Cerebellar cortex (tissue), 1 donor: ENCODE results near the gene MAN1C1.

ENCODE experiments used
- DNase-seq: peaks from one replicate; pipeline ENCODE4 v3.0.0-alpha.2; 2015; ENCODE audit warnings: low spot score

The MAN1C1 gene

DNA sequence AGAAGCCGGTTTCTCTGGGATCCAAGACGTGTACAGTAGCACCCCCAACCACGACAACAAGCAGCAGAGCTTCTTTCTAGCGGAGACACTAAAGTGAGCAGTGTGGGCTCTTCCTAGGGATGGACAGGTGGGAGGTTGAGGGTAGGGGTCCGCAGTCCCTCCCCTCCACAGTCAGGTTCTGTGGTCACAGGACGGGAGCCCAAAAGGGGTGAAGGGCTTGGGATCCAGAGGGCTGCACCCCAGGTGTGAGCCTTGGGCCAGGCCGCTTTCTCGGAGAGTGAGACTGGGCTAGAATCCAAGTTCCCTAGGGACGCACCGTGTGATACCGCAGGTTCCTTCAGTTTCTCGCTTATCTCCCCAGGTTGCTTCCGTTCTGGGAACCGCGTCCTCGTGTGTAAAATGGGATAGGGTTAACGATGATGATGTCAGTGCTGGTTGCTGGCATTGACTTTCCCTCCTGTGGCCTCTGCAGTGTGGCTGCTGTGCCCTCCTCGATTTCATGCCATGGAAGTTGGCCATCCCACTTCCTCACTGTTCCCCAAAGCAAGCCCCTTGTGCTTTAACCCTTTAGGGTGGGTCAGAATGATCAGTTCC lies 166.1 kb downstream of the MAN1C1 start:
- DNase-seq, result no peak

DNA sequence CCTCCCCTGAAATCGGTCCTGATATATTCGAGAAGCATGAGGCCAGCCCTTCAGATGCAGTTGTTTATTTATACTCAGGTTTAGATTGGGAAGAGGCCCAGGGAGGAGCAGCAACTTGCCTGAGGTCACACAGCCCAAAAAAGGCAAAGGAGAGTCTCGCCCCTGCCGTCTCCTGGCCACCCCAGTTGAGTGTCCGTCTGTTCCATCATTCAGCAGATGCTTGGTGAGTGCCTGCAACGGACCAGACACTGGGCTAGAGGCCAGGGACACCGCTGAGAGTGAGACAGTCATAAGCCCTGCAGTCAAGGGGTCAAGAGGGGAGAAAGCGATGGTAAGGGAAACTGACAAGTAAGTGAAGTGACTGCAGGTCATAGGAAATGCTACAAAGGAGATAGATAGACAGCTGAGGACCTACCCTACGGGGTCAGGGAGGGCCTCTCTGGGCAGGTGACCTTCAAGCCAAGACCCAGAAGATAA lies 168.0 kb downstream of the MAN1C1 start:
- DNase-seq, result peak; percentile 83

DNA sequence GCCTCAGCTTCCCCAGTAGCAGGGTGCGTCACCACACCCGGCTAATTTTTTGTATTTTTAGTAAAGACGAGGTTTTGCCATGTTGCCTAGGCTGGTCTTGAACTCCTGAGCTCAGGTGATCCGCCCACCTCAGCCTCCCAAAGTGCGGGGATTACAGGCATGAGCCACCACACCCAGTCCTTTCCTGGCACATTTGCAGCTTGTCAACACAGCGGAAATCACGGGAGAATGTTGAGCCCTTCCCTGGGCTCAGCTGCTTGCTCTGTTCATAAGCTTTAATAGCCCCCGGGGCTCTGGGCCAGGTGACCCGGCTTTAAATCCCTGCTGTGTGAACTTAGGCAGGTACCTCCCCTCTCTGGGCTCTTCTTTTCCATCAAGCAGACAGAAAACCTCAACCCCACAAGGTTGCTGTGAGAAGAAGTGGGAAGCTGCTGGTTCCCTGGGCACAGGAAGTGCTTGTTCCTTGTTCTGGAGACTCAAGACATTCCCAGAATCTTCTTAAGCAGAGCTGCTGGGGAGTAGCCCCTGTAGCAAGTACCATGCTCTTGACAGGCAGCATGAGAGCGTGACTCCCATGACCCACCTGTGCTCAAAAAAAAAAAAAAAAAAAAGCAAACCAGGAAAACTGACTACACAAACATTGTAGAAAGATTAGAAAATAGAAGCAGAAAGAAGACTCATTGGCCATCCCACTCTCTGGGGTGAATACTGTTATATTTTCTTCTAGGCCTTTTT lies 168.9 kb downstream of the MAN1C1 start:
- DNase-seq, result no peak

DNA sequence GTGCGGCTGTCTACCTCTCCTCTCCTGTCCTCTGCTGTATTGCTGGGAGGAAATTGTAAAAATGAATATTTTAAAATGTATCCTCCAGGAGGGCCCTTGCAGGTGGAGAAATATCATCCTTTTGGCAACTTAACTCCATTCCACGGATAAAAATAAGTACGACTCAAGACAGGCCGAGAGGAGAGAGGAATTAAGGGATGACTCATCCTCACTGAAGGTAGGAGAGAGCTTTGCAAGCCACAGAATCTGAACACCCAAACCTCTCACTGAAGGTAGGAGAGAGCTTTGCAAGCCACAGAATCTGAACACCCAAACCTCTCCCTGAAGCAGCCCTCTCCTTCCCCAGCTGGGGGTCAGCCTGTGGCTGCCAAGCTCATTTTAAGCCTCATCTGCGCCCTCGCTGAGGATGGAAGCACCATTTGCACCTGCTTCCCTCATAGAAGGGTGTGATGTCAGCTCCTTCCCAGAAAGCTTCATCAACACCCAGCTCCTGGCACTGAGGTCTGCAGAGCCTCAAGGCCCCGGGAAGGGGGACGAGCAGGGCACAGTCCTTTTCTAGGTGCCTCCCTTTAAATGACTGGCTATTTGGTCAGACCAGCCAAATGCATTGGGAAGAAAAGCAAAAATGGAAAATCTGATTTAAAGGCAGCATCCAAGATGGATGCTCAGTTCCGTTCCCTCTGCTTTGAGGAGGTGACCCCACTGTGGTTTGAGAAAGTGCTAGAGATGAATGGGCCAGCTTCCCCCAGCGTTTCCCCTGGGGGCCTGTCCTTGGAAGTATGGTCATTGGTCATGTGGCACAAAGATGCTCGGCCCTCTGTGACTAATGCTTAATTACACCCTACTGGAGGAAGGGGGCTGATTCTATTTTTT lies 170.5 kb downstream of the MAN1C1 start:
- DNase-seq, result no peak

DNA sequence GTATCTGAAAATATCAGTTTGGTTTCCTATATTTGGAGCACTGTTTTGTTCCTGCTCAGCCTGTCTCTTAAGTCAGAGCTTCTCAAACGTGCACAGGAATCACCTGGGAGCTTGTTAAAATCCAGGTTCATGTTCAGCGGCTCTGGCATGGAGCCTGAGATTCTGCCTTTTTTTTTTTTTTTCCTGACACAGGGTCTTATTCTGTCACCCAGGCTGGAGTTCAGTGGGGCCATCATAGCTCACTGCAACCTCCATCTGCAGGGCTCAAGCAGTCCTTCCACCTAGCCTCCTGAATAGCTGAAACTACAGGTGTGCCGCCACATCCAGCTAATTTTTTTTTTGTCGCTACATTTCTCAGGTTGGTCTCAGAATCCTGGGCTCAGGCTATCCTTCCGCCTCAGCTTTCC lies 171.2 kb downstream of the MAN1C1 start:
- no peak for DNase-seq

DNA sequence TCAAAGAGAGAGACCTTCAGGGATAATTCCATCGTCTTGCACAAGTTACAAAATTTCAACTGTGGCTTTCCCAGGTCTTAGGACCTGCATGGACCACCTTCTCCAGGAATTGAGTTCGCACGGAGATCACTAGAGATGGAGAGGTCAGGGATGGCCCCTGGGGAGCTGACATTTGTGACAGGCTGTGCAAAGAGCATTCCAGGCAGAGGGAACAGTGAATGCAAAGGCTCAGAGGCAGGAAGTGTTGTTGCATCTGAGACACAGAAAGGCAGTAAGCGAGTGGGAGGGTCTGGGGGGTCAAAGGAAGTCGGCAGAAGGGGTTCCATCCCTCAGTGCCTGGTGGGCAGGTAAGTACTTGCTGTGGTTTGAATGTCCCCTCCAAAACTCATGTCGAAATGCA lies 173.9 kb downstream of the MAN1C1 start:
- no peak for DNase-seq

DNA sequence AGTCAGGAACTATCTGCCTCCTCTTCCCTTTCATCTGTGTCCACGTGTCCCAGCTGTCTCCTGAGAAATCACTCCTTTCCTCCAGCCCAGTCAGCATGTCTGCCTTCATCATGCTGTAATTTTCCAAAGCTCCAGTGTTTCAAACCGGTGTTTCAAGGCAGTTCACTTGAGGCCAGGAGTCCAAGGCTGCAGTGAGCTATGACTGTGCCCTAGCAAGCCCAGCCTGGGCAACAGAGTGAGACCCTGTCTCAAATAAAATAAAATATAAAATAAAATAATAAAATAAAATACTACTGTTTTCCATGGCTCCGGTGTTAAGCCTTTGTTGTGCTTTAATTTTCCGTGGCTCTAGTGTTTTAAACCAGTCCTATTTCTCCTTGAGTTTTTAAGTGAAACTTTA lies 175.5 kb downstream of the MAN1C1 start:
- DNase-seq, result no peak

DNA sequence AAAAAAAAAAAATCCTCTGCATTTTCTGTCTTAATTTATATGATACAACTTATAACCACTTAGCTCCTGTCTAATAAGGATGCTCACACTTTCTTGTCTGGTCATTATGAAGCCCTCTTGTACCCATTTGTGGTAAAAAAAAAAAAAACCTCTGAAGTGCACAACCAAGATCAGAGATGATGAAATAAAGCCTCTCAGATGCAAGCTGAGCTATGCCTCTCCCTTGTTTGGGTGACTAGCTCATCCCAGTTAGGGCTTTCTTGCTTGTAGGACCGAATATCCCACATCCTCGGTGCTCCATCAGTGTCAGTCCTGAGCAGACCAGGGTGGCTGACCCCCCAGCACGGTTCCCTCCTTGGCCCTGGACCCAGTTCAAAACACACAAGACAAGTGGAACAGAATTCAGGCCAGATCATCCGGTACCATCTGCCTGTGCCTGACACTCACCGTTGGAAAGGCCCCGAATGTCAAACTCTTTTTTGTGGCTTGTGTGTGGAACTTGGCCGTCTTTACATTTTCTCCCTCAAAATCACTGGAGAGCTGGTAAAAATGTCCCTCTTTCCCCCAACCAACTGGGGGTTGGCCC lies 177.1 kb downstream of the MAN1C1 start:
- peak; percentile 61 for DNase-seq

DNA sequence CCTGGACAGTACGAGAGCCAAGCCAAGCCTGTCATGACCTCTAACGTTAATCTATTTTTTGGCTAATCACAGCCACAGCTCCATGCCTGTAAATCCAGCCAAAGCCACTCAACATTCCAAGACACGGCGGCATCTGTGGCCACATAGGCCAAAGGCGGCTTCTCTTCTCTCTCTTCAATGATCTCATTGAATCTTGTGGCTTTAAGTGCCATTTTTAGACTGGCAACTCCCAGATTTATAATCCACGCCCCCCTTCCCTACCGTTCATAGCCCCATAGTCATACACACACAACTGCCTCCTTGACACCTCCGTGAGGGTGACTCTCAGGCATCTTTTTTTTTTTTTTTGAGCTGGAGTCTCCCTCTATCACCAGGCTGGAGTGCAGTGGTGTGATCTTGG lies 177.7 kb downstream of the MAN1C1 start:
- no peak for DNase-seq

DNA sequence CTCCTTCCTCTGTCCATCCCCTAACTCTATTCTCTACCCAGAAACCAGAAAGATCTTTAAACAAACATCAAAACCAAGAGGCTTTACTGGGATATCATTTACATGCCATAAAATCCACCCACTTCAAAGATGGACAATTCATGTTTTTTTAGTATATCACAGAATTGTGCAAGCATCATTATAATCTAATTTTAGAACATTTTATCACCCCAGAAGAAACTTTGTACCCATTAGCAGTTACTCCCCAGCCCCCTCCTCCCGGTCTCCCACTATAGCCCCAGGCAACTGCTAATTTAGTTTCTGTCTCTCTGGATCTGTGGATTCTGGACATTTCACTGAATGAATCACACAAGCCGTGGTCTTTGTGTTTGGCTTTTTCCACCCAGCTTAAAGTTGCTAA lies 178.6 kb downstream of the MAN1C1 start:
- DNase-seq, result no peak

DNA sequence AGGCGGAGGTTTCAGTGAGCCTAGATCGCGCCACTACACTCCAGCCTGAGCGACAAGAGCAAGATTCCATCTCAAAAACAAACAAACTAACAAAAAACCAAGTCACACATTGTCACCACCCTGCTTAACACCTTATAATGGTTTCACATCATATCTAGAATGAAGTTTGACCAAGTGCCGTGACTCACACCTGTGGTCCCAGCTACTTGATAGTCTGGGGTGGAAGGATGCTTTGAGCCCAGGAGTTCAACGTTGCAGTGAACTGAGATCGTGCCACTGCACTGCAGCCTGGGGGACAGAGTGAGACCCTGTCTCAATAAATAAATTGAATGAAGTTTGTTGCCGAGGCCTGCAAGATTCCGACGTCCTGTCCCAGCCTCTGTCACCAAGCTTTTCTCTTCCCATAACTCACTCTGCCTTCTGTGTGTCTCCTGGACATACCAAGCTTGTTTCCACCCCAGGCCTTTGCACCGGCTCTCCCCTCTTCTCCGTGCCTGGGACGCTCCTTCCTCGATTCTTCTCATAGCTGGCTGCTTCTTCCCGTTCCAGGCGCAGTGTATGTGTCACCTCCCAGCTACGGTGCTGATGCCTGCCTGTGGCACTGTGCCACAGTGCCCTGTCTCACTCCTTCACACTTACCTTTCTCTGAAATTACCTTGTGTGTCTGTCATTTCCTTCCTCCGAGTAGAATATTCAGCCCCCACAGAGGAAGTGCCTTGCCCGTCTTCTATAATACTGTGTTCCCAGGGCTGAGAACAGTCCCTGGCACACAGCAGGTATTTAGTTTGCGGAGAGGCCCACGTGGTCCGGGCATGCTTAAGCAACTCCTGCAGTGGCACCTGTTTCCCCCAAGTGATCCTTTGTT lies 179.6 kb downstream of the MAN1C1 start:
- no peak for DNase-seq

DNA sequence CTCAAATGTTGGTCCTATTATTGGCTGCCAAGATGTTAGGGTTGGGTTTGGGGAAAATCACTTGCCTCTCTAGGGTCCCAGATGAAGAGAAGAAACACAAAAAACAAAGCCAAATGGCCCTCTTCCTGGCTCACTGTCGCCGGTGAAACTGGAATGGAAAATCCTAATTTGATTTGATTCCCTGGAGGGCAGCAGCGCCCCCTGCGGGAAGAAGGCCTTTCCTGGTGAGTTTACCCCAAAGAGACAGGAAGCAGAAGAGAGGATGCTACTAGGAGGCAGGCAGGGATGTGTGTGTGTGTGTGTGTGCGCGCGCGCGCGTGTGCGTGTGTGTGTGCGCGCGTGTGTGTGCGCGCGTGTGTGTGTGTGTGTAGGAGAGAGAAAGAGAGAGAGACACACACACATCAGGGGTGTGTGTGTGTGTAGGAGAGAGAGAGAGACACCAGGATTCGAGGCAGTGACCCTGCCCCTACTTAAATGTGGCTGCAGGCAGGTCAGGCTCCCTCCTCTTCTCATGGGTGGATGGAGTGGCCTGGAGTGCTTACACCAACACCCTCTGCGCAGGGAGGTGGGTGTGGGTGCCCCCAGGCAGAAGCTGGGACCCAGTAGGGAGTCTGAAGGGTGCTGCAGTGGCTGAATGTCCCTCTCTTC lies 180.3 kb downstream of the MAN1C1 start:
- peak; percentile 83 for DNase-seq

DNA sequence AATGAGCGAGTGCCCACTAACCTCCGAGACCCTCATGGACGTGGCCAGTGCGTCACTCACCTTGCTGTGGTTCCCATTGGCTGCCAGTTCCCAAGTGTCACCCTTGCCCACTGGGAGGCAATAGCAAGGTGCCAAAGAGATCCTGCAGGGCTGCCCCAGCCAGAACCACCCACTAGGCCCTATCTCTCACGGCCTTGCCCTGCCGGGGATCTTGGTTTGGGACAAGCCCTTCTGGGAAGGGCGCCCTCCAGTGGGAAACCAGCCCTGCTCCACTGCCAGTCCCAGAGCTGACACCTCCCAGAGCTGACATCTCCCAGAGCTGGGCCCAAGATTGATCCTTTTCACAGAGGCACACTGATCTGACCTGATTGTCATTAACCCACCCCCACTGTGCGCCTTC lies 181.3 kb downstream of the MAN1C1 start:
- DNase-seq, result peak; percentile 47

DNA sequence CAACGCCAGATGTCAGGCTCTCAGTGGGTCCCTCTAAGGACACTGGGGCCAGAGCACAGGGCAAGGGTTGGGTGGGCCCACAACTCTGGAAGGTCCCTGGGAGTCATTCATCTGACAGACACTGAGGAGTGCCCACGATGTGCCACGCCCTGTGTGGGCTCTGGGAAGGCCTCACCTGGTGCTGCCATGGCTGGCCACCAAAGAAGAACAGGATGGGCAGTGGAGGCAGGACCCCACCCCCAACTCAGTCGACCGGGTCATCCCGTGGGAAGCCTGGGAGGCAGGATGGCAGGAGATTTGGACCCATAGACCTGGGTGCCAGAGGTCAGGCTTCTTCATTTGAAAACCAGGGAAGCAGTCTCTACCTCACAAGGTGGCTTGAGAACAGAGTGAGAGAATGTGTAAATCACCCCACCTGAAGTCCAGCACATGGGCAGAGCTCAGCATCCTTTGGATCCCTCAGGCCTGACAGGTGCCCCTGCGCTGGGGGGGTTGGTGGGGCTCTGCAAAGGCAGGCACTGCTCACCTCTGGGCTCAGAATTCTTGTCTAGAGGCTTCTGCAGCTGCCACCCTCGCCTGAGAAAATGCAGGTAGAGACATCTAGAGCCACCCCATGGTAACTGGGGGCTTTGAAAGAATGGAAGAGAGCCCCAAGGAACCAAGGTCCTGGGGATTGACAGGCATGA lies 182.2 kb downstream of the MAN1C1 start:
- no peak for DNase-seq

DNA sequence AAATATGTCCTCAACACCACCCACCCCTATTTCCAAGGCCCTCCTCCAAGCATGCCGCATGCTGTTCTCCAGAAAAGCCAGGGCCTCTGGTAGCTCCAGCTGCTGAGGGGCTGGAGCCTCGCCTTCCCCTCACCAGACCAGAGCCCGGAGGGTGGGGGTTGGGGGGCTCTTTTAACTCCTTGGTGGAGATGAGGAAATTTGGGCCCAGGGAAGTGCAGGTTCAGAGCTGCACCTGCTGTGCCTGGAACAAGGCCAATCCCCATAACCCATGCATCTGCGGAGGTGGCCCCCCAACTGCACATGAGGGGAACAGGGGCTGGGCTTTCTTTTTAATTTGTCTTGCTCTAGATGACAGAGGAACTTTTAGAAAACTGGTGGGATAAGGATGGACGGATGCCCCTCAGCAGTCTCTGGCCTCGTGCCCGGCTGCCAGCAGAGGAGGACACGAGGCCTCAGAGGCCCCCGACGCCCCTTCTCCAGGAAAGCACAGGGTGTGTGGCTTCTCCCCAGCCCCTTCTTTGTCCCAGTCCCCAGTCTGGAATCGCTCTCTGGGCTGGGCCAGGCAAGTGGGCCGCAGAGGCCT lies 182.9 kb downstream of the MAN1C1 start:
- DNase-seq, result no peak

DNA sequence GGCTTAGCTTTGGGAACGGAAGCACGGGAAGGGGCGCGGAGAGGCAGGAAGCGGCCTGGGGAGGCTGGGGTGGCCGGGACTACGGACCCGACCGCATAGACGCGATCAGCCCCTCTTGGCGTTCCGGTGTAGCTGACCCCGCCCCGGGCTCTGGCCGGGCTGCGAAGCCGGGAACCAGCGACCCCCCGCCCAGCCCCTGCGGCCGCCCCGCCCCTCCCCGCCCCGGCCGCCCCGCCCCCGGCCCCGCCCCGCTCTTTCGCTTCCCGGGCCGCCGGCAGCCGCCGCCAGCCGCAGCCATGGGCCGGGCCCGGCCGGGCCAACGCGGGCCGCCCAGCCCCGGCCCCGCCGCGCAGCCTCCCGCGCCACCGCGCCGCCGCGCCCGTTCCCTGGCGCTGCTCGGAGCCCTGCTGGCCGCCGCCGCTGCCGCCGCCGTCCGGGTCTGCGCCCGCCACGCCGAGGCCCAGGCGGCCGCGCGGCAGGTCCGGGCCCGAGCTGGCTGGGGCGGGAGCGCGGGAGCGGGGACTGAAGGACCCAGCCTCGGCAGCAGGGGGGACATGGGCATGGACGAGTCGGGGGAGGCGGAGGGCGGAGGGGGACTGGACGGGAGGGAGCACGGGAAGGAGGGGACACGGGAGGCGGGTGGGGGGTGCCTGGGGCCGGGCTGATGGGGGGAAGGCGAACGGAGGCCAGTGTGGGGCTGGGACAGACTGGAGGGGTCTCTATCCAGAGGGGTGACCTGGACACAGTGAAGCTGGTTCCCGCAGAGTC lies 183.5 kb downstream of the MAN1C1 start, which contains the start of gene SELENON:
TSS of gene SELENON (plus strand) at position 259 of the 768 bp plus-strand sequence. CDS start at position 297, 38 bp downstream.
- no peak for DNase-seq

DNA sequence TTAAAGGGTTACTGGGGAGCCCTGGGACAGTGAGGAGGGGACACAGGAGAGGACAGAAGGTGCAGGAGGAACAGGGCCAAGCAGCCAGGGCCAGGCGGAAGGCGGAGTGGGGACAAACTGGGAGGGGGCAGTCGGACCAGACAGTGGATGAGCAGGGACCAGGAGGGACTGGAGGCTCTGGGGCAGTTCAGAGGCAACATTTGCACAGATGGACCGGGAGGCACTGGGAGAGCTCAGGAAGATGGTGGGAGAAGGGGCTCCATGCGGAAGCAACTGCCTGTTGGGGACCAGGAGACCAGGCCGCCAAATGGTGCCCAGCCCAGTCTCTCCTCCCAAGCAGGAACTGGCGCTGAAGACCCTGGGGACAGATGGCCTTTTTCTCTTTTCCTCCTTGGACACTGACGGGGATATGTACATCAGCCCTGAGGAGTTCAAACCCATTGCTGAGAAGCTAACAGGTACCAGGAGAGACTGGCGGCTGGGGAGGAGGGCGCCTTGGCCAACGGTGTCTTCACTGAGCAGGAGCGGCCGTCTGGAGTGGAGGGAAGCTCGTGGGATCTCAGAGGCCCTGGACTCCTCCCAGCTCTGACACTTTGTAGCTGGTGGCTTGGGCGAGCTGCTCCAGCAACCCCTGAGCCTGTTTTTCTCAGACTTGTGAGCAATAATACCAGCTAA lies 184.2 kb downstream of the MAN1C1 start:
- DNase-seq, result peak; percentile 59

DNA sequence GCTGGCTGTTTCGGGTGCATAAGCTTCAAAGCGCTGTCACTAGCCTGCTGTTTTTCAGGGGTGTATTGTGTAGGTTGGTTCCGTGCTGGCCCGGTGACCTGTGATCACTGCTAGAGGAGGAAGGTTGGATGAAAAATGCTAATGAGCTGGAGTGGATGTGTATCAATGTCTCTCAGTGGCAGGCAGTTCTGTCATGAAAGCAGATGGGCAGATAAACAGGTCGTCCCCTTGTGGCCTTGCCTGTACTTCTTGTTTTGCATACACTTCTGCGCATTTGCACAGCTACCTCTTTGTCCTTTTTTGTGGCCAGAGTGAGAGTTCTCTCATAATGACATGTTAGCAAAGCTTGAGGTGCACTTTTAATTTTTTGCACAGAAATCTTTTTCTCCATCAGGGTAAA lies 186.3 kb downstream of the MAN1C1 start:
- DNase-seq, result peak; percentile 50
